ENCODE results near the gene EMILIN2. TPM values are rescaled to one million over a fixed set of nuclear protein-coding genes. Genes with fewer than 3 reads are reported as not detected.

Gene EMILIN2
- total RNA-seq, 1 experiment from 2014 or later: 8.0 TPM

DNA sequence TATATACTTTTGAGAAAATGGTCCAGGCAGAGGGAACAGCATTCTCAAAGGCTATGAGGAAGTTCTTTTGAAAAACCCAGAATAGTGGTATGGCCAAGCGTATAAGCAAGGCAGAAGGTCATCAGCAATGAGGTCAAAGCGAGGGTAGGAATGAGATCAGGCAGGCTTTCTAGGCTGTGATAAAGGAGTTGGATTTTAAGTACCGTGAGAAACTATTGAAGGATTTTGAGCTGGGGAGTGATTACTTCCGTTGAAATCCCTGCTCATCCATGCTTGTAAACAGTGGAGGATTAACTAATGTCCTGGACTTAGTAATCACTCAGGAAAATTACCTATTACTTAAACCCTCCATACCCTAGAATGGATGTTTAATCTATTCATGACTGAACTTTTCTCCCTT is 50.2 kb downstream of the EMILIN2 start:
- CTCF ChIA-PET: no interaction called here
- Mint-ChIP-seq H3K27ac (ENCODE audit: unreplicated experiment) (no peak overlapping the region), H3K9me3 (ENCODE audit: low read depth, unreplicated experiment) (no peaks in the 10 kb centered on the region), H3K4me3 (ENCODE audit: low read depth, unreplicated experiment) (no peak overlapping the region), H3K4me1 (ENCODE audit: low read depth, unreplicated experiment) (no peaks in the 10 kb centered on the region), H3K27me3 (ENCODE audit: unreplicated experiment) (peaks cover 38% of the 10 kb centered on the region), H3K36me3 (ENCODE audit: insufficient read depth, unreplicated experiment) (no peaks in the 10 kb centered on the region)
- intact Hi-C loops (cut with micrococcal nuclease; ENCODE audit: unreplicated experiment): no loop called here
- no TSS peak for BruUV-seq (replicated peaks)
- no peak for DNase-seq
- TF ChIP-seq, protein P1, sequence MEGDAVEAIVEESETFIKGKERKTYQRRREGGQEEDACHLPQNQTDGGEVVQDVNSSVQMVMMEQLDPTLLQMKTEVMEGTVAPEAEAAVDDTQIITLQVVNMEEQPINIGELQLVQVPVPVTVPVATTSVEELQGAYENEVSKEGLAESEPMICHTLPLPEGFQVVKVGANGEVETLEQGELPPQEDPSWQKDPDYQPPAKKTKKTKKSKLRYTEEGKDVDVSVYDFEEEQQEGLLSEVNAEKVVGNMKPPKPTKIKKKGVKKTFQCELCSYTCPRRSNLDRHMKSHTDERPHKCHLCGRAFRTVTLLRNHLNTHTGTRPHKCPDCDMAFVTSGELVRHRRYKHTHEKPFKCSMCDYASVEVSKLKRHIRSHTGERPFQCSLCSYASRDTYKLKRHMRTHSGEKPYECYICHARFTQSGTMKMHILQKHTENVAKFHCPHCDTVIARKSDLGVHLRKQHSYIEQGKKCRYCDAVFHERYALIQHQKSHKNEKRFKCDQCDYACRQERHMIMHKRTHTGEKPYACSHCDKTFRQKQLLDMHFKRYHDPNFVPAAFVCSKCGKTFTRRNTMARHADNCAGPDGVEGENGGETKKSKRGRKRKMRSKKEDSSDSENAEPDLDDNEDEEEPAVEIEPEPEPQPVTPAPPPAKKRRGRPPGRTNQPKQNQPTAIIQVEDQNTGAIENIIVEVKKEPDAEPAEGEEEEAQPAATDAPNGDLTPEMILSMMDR (IDR thresholded peaks at IDR 0.05; ENCODE audit: unreplicated experiment): no peak

DNA sequence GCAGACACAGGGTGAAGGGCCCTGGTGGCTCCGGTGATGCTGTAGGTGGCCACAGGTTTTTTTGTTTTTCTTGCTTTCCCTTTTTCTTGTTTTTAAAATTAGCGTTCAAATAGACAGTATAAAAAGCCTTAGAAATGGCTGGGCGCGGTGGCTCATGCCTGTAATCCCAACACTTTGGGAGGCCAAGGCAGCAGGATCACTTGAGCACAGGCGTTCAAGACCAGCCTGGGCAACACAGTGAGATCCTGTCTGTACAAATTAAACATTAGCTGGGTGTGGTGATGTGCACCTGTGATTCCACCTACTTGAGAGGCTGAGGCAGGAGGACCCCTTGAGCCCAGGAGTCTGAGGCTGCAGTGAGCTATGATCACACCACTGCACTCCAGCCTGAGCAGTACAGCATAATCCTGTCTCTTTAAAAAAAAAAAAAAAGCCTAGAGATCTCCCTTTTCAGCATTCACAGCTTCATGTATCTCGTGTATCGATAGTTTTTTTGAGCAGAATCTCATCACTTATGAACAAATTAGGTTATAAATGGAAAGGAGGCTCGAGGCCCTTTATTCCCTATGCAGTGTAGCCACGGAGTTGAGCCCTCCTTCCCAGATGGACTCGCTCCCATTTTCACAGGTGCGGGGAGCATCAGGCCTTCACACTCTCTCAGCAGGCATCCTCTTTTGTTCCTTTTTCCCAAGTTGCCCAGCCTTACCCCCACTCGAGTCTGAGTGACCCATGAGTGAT is 50.8 kb downstream of the EMILIN2 start:
- Mint-ChIP-seq H3K9me3 (ENCODE audit: low read depth, unreplicated experiment) (no peaks in the 10 kb centered on the region), H3K27me3 (ENCODE audit: unreplicated experiment) (peaks cover 32% of the 10 kb centered on the region), H3K27ac (ENCODE audit: unreplicated experiment) (no peak overlapping the region), H3K4me3 (ENCODE audit: low read depth, unreplicated experiment) (no peak overlapping the region), H3K4me1 (ENCODE audit: low read depth, unreplicated experiment) (no peaks in the 10 kb centered on the region), H3K36me3 (ENCODE audit: insufficient read depth, unreplicated experiment) (no peaks in the 10 kb centered on the region)
- TF ChIP-seq, protein P1 (IDR thresholded peaks at IDR 0.05; ENCODE audit: unreplicated experiment): no peak
- CTCF ChIA-PET: no interaction called here
- BruUV-seq (replicated peaks): no TSS peak
- no peak for DNase-seq
- intact Hi-C loops (cut with micrococcal nuclease; ENCODE audit: unreplicated experiment): no loop called here

DNA sequence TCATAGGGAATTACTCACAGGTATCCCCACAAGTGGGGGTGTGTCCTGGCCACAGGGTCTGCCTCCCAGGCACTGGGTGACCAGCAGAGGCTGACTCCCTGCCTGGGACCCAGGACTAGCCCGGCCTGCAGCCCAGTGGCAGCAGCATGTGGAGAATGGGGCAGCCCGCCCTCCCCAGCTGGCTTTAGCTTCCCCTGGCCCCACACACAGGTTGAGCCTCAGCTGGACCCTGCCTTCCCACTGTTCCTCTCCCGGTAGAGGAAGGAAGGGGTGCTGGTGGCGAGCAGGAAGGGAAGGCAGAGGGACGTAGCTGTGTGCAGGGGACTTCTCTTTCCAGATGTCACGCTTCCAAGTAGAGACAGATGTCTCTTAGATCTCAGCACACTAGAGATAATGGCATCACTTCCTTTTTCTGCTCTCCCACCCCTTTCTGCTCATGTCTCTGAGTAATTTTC is 51.4 kb downstream of the EMILIN2 start:
- CTCF ChIA-PET: no interaction called here
- intact Hi-C loops (cut with micrococcal nuclease; ENCODE audit: unreplicated experiment): no loop called here
- Mint-ChIP-seq H3K27ac (ENCODE audit: unreplicated experiment) (no peak overlapping the region), H3K4me1 (ENCODE audit: low read depth, unreplicated experiment) (no peaks in the 10 kb centered on the region), H3K27me3 (ENCODE audit: unreplicated experiment) (peaks cover 26% of the 10 kb centered on the region), H3K36me3 (ENCODE audit: insufficient read depth, unreplicated experiment) (no peaks in the 10 kb centered on the region), H3K4me3 (ENCODE audit: low read depth, unreplicated experiment) (no peak overlapping the region), H3K9me3 (ENCODE audit: low read depth, unreplicated experiment) (no peaks in the 10 kb centered on the region)
- TF ChIP-seq, protein P1 (IDR thresholded peaks at IDR 0.05; ENCODE audit: unreplicated experiment): no peak
- DNase-seq: peak; percentile 17
- no TSS peak for BruUV-seq (replicated peaks)

DNA sequence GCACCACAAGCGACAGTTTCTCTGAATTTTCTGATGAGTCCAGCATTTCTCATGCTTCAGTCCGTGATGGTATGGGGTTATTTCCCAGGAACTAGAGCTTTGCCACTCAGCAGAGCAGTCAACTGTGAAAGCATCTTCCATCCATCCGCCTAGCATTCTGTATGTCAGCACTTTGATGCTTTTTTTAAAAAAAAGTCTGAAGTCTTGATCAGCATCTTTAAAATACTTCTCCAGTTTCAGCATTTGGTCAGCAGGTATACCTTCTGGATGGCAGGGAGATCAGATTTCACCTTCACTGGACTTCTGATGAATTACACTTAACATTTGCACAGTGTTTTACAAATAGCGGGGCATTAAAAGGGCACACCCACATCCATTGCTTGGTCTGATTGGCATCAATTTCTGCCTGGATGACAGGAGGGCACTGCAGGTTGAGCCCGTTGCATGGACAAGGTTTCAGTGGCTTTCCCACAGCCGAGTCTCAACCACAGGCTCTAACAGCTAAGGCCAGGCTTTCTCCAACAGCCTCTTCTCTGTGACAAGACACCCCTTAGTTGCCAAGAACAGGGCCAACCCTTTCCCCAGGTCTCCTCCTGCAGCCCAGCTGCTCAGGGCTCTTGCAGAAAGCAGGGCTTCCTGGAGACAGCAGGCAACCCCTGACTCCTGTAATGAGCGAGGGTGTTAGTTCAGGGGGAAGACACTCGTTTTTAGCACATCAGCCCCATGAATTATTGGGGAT is 54.0 kb downstream of the EMILIN2 start:
- Mint-ChIP-seq H3K36me3 (ENCODE audit: insufficient read depth, unreplicated experiment) (peaks cover 6% of the 10 kb centered on the region), H3K27ac (ENCODE audit: unreplicated experiment) (no peak overlapping the region), H3K9me3 (ENCODE audit: low read depth, unreplicated experiment) (no peaks in the 10 kb centered on the region), H3K4me3 (ENCODE audit: low read depth, unreplicated experiment) (no peak overlapping the region), H3K27me3 (ENCODE audit: unreplicated experiment) (no peaks in the 10 kb centered on the region), H3K4me1 (ENCODE audit: low read depth, unreplicated experiment) (no peaks in the 10 kb centered on the region)
- TF ChIP-seq, protein P1 (IDR thresholded peaks at IDR 0.05; ENCODE audit: unreplicated experiment): no peak
- no TSS peak for BruUV-seq (replicated peaks)
- intact Hi-C loops (cut with micrococcal nuclease; ENCODE audit: unreplicated experiment): no loop called here
- CTCF ChIA-PET: no interaction called here
- DNase-seq: no peak
